Germinal center (tissue), 1 donor: Measurements from ENCODE around the gene GALNS.
"Not testable (repeated sequence)": the region's sequence is repeated elsewhere in the genome, so short reads cannot be mapped to it uniquely, and the experiment has no call there.

Source experiments
- DNase-seq: peaks from one replicate; pipeline ENCODE4 v3.0.0; 2012; ENCODE audit warnings: mixed read lengths, low spot score

Gene GALNS, protein sequence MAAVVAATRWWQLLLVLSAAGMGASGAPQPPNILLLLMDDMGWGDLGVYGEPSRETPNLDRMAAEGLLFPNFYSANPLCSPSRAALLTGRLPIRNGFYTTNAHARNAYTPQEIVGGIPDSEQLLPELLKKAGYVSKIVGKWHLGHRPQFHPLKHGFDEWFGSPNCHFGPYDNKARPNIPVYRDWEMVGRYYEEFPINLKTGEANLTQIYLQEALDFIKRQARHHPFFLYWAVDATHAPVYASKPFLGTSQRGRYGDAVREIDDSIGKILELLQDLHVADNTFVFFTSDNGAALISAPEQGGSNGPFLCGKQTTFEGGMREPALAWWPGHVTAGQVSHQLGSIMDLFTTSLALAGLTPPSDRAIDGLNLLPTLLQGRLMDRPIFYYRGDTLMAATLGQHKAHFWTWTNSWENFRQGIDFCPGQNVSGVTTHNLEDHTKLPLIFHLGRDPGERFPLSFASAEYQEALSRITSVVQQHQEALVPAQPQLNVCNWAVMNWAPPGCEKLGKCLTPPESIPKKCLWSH

DNA sequence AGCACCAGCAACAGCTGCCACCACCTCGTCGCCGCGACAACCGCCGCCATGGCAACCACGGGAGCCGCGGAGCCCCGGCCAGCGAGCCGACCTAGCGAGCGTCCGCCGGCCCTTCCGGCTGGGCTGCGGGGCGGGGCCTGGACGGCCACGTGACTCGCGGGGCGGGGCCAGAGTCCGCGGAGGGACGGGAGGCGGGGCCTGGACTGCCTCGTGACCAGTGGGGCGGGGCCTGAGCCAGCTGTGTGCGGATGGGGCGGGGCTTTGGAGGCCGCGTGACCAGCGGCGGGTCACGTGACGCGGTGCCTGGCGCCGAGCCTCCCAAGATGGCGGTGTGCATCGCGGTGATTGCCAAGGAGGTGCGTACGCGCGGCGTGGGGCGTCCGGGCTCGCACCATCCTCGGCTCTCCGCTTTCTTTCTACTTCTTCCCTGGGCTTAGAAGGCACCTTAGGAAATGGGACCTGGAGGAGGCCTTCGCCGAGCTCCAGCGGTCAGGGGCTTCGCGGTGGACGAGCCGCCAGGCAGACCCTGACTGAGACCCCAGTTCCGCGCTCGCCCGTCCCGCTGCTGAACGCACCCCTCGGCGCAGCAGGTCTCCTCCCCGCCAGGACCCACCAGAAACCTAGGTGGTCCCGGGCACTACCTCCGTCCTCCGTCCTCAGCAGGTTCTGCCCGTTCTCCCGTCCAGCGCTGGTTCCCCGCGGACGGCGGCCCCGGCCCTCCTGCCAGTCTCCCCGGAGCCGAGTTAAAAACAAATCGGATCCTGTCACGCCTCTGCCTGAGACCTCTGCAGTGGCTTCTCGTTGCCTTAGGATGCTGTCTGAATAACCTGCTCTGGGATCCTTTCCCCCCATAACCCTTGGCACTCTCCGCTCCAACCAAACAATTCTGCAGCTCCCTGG lies at the start of gene GALNS, which contains the start of gene TRAPPC2L:
Gene GALNS (minus strand): TSS at position 120 of the 900 bp plus-strand sequence. CDS start 70 bp downstream, at position 50.
Gene TRAPPC2L (plus strand): TSS at position 300 of the 900 bp plus-strand sequence. CDS start 24 bp downstream, at position 324.
- peak; percentile 100 for DNase-seq

DNA sequence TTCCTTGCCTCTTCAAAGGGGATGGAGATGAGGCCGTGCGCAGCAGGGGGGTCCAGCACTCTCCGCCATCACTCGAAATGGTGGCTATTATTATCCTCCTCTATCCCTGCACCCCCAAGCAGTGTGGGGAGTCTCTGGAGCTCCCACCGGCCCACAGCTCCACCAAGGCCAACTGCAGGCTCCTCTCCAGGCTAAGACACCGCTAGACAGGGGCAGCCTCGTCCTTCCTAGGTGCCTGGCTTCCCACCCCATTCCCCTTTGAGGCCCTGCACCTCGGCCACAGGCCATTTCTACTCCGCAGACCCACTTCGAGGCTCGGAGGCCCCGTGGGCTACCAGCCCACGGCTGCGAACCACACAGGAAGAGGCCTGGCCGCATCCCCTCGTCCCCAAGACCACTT lies 49.3 kb upstream of the GALNS start:
- DNase-seq, result no peak

DNA sequence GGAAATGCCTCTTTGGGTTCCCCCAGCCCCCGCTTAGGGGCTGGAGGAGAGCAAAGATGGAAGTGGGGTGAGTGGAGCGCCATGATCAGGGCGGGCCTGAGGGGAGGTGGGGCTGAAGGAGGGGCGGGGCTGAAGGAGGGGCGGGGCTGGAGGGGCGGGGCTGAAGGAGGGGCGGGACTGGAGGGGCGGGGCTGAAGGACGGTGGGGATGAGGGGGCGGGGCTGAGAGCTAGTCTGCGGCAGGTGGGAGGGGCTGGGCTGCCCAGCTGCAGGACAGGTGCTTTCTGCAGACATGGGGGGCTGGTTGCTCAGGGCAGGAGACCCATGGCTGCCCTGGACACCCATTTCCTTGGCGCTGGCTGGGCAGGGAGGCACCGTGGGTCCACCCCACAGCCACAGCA lies 48.8 kb upstream of the GALNS start:
- DNase-seq, result peak; percentile 79

DNA sequence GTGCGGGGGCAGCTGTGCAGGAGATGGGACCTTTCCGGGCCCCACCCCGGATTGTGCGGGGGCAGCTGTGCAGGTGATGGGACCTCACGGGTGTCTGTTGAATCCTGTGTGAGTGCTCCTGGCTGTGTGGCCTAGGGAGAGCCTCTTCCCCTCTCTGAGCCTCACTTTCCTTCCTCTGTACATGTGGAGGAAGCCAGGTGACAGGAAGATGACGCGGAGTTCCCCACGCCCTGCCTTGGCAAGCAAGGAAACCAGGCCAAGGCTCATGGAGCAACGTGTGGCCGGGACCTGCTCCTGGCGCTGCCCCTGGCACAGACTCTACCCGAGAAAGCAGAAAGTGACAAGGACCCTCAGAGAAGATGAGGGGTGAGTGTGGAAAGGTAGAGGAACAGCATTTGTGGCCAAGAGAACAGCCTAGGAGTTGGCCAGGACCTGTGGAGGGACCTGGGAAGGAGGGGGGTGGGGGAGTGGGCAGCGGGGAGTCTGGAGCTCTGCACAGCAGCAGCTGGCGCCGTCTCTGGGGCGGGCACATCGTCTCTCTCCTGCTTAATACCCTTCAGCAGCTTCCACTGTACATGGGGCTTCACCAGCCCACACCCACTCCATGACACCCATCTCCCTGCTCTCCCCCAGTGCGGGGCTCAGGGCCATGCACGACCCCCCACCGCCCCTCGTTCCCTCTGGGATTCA lies 48.1 kb upstream of the GALNS start:
- no peak for DNase-seq

DNA sequence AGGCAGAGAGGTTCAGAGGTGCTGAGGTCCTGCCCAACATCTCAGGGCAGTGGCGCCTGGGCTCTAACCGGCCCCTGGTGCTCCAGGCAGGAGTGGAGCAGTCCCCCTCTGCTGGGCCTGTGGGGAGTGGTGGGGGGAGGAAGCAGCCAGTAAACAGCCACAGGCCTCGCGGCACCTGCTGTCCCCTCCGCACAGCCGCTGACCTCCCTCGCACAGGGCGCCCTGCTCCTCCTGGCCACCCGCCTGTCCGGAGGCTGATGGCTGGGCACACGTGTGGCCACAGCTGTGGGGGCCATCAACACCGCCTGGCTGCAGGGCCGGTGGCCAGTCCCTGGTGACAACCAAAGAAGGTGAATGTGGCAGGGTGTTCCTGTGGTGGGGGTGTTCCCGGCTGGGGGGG lies 46.5 kb upstream of the GALNS start:
- no peak for DNase-seq

DNA sequence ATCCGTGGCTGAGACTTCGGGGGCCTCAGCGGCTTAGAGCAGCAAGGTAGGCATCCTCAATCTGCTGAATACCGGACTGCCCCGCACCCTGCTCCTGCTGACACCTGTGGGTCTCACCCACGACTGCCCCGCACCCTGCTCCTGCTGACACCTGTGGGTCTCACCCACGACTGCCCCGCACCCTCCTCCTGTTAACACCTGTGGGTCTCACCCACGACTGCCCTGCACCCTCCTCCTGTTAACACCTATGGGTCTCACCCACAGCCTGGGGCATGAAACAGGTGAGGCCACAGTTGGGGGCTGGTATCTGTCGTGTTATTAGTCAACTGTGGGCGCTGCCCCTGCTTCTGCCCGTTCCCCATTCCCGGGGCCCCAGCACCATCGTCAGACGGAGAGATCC lies 46.0 kb upstream of the GALNS start:
- DNase-seq, result no peak

DNA sequence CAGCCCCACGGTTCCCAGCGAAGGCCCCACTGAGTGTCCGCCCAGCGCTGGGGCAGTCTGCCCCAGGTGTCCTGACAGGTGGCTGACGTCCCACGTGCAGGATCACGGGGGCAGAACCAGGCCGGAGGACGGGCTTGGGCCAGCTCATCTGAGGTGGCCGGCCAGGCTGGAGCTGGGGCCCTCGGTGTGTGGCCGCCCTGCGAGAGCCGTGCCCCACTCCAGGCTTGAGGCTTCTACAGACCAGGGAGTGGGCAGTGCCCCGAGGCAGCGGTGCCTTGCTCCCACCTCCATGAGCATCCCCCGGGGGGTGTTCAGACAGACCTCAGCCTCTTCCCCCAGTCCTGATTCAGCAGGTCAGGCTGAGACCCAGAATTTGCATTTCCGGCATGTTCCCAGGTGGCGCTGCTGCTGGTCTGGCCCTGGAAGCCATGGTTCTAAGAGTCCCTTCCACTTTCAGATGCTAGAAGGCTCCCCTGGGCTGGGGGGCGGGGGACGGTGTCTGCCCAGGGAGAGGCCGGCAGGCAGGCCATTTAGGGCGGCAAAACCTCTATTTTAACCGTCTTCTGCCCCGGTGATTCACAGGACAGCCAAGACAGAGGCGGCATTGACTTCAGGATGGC lies 45.1 kb upstream of the GALNS start:
- no peak for DNase-seq

DNA sequence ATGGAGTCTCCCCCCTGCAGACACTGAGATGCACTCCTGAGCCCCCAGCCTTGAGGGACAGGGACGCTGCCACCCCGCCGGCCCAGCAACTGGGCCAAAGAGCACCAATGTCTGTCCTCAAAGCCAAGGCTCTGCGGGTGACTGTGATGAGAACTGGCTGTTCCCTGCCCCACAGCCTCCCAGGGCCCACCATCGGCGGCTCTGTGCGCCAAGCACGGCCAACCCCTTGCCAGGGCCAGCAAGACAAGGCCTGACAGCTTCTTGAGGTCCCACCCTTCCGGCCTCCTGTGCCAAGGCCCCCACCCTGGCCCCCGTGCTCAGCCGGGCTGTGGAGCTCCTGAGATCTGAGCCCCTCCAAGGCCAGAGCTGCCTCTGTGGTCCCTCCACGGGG lies 43.9 kb upstream of the GALNS start:
- no peak for DNase-seq

DNA sequence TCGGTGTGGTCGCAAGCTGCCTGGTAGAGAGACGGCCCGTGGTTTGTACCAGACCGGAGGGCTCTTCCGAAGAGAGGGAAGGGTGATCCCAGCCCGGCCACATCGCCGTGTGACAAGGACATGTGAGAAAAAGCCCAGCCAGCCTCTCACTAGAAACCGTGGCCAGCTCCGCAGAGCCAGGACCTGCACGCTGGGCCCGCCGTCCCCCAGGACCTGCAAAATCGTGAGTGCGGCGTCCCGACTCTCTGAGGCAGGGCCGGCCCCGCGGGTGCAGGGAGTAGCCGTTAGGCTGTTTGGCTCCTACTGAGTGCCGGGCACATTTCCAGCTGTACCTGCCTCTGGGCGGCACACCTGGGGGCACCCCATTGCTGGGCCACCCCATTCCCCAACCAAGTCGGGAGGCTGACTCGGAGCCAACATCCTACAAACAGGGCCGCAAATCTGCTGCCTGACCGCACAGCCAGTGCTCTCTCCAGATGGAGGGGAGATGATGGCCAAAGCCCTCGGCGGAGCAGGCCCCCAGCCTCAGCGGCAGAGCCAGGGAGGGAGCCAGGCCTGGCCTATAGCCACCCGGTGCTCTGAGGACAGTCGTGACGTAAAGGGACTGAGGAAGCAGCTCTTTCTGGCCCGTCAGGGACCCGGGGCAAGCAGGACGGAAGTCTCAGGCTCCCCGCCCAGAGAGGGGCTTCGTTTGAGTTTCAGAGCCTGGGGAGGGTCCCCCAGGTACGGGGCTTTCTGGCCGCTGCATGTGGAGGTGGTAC lies 43.3 kb upstream of the GALNS start:
- DNase-seq, result no peak

DNA sequence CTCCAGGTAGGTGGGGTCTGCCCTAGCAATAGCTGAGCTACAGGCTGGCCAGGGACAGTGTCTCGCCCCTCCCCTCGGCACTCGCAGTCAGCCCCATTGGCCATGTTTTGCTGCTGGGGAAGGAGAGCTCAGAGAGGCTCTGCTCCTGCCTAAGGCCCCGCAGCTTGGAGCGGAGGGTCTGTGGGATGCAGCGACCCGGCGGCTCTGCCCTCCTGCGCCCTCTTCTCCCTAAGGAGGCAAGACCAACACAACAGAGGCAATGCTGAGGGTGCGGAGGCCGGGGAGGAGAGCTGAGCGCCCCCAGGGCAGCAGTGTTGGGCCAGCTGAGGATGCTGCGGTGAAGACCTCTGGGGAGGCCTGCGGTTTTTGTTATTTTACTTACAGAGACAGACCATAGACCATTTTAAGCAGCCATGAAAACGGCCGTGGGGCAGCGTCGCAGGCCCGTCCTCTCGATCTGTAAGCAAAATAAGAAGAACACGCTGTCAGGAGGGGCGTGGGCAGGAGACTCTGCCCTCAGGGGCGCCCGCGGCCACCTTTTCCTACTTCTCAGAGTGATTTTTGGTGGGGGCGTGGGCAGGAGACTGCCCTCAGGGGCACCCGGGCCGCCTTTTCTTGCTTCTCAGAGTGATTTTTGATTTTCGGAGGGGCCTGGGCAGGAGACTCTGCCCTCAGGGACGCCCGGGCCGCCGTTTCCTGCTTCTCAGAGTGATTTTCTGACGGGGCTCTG lies 41.1 kb upstream of the GALNS start:
- DNase-seq, result no peak

DNA sequence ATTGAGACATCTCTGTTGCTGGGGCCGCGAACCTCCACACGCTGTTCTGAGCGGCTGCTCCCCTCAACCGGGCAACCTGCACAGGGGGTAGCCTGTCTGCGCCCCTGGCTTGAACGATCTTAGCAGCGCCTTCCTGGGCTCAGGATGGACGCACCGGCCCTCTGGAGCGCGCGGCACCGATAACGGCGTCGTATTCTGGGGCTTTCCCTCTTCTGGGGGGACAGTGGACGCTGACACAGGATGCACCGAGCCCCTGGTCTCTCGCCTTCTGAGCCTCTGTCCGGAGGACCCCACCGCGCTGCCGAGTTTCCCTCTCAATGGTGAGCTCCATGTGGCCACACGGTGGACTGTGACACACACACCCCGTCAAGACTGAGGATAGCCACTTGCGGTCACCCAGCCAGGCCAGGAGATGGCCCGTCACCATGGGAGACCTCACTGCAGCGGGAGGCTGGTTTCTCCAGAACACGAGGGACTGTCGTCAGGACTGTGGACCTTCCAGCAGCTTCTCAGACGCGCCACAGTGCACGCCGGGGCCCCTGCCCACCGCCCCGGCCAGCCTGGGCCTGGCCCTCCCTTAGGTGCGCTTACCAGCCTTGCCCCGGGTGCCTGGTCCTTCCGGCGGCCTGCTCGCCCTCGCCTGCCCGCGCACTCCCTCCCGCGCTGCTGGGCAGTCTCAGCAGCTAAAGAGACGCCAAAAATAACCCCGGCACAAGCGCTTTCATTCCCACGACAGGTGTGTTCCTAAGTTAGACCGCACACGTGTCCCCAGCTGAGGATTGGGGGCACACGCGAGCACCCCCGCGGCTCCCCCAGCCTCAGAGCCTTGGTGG lies 39.7 kb upstream of the GALNS start:
- no peak for DNase-seq

DNA sequence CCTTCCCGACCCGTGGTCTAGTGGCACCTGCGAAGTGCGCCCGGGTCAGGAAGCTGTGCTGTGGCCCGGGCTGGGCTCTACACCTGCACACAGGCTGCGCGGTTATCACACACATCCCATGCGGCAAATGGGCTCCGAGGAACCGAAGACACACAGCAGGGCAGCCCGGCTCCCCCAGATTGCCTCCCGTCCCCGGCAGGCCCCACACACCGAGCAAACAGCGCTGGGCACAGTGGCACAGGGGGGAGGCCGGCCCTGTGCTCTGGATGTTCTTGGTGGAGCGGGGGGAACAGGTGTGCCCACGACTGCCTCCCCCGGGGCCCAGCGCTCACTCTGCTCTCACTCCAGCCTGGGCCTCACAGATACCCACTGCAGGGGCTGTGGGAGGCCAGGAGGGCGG lies 38.6 kb upstream of the GALNS start:
- no peak for DNase-seq

DNA sequence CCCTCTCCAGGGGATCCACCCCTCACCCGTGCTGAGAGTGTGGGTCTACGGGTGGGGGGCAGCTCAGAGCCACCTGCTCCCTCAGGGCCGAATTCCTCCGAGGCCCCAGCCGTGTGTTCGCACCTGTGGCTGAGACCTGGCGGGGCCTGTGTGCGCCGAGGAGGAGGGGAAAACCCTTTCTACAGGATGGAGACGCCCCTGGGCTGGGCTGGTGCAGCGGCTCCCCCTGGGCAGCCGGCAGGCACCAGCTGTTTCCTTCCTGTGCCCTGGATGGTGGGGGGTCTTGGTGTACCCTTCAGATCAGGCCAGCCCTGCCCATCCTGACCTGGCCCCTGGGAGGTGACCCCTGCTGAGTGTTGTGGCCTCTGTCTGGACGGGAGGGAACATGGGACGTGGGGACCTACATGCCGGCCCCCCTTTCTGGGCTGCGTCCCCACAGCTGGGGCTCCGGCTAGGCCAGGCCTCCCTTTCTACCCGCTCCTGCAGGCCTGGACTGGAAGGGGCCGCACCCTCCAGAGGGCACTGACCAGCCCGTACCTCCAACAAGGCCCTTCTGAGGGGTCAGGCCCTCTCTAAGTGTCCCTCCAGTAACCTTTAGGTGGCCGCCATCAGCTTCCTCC lies 38.0 kb upstream of the GALNS start:
- no peak for DNase-seq

DNA sequence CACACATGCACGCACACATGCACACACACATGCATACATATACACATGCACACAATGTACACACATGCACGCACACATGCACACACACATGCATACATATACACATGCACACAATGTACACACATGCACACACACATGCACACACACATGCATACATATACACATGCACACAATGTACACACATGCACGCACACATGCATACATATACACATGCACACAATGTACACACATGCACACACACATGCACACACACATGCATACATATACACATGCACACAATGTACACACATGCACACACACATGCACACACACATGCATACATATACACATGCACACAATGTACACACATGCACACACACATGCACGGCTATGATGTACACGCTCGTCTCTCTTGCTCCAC lies 37.5 kb upstream of the GALNS start:
- DNase-seq, result not testable (repeated sequence)

DNA sequence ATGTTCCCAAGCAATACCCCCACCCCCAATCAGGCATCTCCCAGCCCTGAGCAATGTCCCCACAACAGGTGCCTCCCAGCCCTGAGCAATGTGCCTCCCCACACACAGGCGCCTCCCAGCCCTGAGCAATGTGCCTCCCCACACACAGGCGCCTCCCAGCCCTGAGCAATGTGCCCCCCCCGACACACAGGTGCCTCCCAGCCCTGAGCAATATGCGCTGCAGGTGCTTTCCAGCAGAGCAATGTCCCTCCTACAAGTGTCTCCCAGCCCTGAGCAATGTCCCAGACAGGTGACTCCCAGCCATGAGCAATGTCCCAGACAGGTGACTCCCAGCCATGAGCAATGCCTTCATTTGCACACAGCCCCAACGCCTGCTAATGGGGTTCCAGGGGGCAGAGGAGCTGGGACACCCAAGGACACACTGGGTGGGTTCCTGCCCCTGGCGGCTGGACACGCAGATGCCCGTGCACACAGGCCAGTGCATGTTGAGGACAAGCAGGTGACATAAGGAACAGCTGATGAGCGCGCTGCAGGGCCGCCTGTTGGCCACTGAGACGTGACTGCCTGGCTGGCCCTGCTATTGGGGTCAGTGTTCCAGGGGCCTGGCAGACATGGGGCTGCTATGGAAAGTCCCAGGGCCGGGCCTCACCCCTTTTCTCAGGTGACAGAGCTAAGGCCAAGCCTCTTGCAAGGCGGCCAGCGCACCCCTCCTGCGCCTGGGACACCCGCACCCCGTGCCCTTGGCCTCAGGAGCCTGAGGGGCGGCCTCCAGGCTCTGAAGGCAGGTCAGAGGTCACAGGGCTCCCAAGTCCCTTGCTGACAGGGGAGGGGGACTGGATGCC lies 36.6 kb upstream of the GALNS start:
- no peak for DNase-seq

DNA sequence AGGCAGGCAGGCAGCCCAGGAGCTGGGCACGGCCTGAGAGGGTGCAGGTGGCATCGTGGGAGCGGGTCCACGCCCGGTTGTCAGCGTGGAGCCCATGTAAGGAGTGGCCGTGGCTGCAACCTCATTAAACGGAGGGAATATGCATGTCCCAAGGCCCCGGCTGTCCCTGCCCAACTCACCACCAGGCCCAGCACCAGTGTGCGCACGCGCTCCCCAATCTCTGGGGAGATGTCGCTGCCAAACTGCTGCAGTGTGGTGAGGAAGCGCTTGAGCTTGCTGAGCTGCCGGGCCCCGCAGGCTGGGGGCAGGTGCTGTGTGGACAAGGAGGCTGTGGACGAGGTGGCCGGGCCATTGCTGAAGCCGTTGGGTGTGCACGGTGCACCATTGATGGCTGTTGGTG lies 35.3 kb upstream of the GALNS start:
- no peak for DNase-seq

DNA sequence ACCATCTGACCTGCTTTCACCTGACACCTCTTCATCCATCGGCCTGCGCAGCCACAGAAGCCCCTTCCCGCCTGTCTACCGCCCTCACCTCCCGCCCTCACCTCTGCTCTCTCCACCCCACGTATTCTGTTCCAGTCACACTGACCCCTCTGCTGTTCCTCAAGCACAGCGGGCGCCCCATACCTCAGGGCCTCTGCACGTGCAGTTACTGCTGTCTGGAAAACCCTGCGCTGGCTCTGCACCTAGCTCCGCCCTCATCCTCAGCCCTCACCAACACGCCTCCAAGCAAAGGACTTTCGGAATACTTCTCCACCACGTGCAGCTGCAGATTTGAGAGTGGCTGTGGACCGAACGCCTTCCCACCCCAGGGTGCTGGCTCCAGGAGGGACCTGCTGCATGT lies 34.3 kb upstream of the GALNS start:
- no peak for DNase-seq
